ENCODE data around the gene RIMKLA. TPM values are rescaled to one million over a fixed set of nuclear protein-coding genes. Genes with fewer than 3 reads are reported as not detected.

The RIMKLA gene
- 0.49 TPM for total RNA-seq

GRCh38 chr1:42380586-42381279, at the start of gene RIMKLA:
Gene RIMKLA (plus strand): TSS chr1:42380792. CDS start chr1:42380935, 143 bp downstream.
- intact Hi-C loops (cut with DNase I) = no loop called here
- ATAC-seq (no peak), DNase-seq (ENCODE audit: low spot score) (no peak)

GRCh38 chr1:42332877-42333276, 47.7 kb upstream of the RIMKLA start:
- intact Hi-C loops (cut with DNase I) = no loop called here
- no peak for DNase-seq (ENCODE audit: low spot score)
- ATAC-seq = no peak

GRCh38 chr1:42333662-42334239, 46.8 kb upstream of the RIMKLA start:
- intact Hi-C loops (cut with DNase I) = no loop called here
- ATAC-seq = no peak

GRCh38 chr1:42334240-42335049, 46.1 kb upstream of the RIMKLA start:
- DNase-seq (ENCODE audit: low spot score) (peak; percentile 76), ATAC-seq (peak; percentile 69)
- intact Hi-C loops (cut with DNase I) = no loop called here

More at GRCh38 chr1:42333662-42334239, 46.8 kb upstream of the RIMKLA start:
- no peak for DNase-seq (ENCODE audit: low spot score)

- ATAC-seq (peak; percentile 95), DNase-seq (ENCODE audit: low spot score) (peak; percentile 95)
- intact Hi-C loops (cut with DNase I) = no loop called here
Observed at GRCh38 chr1:42335050-42335808, 45.4 kb upstream of the RIMKLA start, which contains the start of gene FOXJ3. Gene FOXJ3 (minus strand): TSS chr1:42335235. CDS start chr1:42311093, 24,142 bp downstream.

GRCh38 chr1:42335809-42336518, 44.6 kb upstream of the RIMKLA start:
- intact Hi-C loops (cut with DNase I) = no loop called here
- DNase-seq (ENCODE audit: low spot score) (no peak), ATAC-seq (peak; percentile 12)

GRCh38 chr1:42336978-42337377, 43.6 kb upstream of the RIMKLA start:
- no peak for ATAC-seq
- intact Hi-C loops (cut with DNase I) = no loop called here
- DNase-seq (ENCODE audit: low spot score) = no peak

- ATAC-seq = no peak
- DNase-seq (ENCODE audit: low spot score) = no peak
- intact Hi-C loops (cut with DNase I) = no loop called here
Observed at GRCh38 chr1:42340093-42340492, 40.5 kb upstream of the RIMKLA start.

GRCh38 chr1:42340901-42341300, 39.7 kb upstream of the RIMKLA start:
- intact Hi-C loops (cut with DNase I) = no loop called here
- ATAC-seq (no peak), DNase-seq (ENCODE audit: low spot score) (no peak)

GRCh38 chr1:42343049-42343448, 37.5 kb upstream of the RIMKLA start:
- DNase-seq (ENCODE audit: low spot score) (no peak), ATAC-seq (no peak)

GRCh38 chr1:42348498-42348897, 32.1 kb upstream of the RIMKLA start:
- intact Hi-C loops (cut with DNase I) = no loop called here
- DNase-seq (ENCODE audit: low spot score) (no peak), ATAC-seq (no peak)

More at GRCh38 chr1:42343049-42343448, 37.5 kb upstream of the RIMKLA start:
- intact Hi-C loops (cut with DNase I) = no loop called here

GRCh38 chr1:42350086-42350485, 30.5 kb upstream of the RIMKLA start:
- intact Hi-C loops (cut with DNase I) = no loop called here

GRCh38 chr1:42358791-42359190, 21.8 kb upstream of the RIMKLA start:
- DNase-seq (ENCODE audit: low spot score) = no peak
- ATAC-seq = no peak
- intact Hi-C loops (cut with DNase I) = no loop called here

More at GRCh38 chr1:42350086-42350485, 30.5 kb upstream of the RIMKLA start:
- no peak for DNase-seq (ENCODE audit: low spot score)
- ATAC-seq = no peak

GRCh38 chr1:42359466-42359865, 21.1 kb upstream of the RIMKLA start:
- DNase-seq (ENCODE audit: low spot score) (no peak), ATAC-seq (no peak)
- intact Hi-C loops (cut with DNase I) = no loop called here

- ATAC-seq = no peak
- intact Hi-C loops (cut with DNase I) = no loop called here
- no peak for DNase-seq (ENCODE audit: low spot score)
Observed at GRCh38 chr1:42364089-42364488, 16.5 kb upstream of the RIMKLA start.

- ATAC-seq = no peak
- intact Hi-C loops (cut with DNase I) = no loop called here
- DNase-seq (ENCODE audit: low spot score) = no peak
Observed at GRCh38 chr1:42364542-42364941, 16.1 kb upstream of the RIMKLA start.

- no peak for ATAC-seq
Observed at GRCh38 chr1:42365118-42365517, 15.5 kb upstream of the RIMKLA start.

GRCh38 chr1:42368096-42368795, 12.3 kb upstream of the RIMKLA start:
- DNase-seq (ENCODE audit: low spot score) (no peak), ATAC-seq (no peak)
- intact Hi-C loops (cut with DNase I) = no loop called here

More at GRCh38 chr1:42365118-42365517, 15.5 kb upstream of the RIMKLA start:
- intact Hi-C loops (cut with DNase I) = no loop called here
- no peak for DNase-seq (ENCODE audit: low spot score)
